GM19193 (cell line): ENCODE data around the gene VTN.
A peak's percentile ranks its signal among the peaks of the same experiment; 100 is the strongest.

ENCODE experiments used
- POLR2A ChIP-seq: IDR thresholded peaks from 4 replicates; pipeline ENCODE4 v1.6.1; 2011; ENCODE audit not compliant: insufficient read depth, insufficient read length; ENCODE audit errors: extremely low read depth

Gene VTN

DNA sequence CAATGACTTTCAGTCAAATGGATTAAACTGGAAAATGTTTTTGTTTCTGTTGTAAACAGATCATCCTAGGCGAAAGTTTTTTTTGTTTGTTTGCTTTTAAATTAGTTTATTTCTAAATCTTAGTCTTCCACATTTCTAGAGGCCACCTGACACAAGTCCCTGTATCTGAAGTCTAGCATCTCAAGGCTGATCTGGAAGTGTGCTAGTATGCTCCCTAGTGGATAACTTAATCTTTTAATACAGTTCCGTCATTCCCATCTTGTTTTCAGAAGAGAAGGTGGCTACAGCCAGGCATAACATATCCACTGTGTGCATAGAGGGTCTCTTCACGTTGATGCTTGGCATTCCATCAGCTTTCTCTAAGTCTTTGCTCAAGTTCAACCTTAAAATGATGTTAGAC is 42.4 kb downstream of the VTN start:
- no peak for TF ChIP-seq POLR2A

DNA sequence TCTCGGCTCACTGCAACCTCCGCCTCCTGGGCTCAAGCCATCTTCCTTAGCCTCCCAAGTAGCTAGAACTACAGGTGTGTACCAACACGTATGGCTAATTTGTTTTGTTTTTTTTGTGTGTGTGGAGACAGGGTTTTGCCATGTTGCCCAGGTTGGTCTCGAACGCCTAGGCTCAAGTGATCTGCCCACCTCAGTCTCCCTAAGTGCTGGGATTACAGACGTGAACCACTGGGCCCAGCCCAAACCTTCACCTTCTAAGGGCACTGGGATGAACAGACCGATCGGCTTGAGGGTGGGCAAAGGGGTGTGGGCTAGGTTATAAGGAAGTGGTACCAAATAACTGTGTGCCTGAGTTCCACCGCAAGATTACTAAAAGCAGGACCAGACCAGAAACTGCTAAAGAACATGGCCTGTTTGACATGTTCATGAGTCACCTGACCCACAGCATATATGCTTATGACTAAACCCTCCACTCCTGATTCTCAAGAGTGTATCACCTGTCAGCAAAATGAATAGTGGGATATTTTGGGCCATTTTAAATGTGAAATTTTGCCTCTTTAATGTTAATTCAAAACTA is 43.0 kb downstream of the VTN start:
- no peak for TF ChIP-seq POLR2A

DNA sequence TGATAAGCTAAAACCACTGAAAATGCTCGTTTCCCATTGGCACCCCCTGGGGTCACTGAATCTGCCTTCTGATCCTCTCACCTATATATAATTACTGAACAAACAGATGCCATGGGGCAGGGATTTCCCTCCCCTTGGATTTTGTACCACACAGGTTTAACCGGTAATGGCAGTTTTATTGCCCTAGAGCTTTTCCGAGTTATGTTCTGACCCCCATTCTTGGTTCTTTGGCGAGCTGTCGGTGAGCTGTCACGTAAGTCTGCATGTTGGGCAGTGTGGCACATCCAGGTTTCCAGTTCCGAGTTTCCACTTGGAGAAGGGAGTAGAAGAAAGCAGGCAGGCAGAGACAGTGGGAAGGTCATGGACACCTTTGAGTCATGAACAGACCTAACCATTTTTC is 44.0 kb downstream of the VTN start:
- TF ChIP-seq POLR2A: no peak

DNA sequence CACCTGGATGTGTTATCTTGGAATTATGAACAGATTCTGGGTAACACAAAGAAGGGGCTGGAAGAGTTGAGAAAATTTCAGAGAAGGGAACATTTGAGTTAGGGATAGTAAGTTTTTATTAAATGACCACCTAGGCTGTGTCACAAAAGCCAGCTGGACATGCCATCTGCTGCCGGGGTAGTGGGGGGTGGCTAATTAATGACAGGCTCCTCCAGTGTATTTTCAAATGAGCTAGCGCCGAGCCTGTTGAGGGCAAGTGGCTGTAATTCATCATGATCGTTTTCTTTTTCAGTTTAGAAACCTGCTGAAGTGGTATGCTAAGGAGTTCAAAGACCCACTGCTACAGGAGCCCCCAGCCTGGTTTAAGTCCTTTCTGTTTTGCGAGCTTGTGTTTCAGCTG is 44.9 kb downstream of the VTN start:
- TF ChIP-seq POLR2A: no peak

DNA sequence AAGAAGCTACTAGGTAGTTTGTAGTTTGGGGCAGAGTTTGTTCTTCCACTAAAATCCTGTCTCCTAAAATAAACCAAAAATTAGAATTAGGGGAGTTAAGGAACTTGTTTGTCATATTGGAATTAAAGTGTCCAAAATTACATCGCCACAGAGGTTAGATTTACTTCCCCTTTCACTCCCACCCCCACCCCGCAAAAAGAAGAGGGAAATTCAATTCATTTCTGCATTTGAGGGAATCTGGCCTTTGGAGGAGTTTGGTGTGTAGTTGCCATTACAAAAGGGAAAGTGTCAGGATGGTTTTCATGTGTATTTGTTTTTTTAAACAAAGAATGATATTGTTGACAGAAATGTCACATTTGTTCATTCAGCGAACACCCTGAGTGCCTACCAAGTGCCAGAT is 45.3 kb downstream of the VTN start:
- TF ChIP-seq POLR2A: no peak

DNA sequence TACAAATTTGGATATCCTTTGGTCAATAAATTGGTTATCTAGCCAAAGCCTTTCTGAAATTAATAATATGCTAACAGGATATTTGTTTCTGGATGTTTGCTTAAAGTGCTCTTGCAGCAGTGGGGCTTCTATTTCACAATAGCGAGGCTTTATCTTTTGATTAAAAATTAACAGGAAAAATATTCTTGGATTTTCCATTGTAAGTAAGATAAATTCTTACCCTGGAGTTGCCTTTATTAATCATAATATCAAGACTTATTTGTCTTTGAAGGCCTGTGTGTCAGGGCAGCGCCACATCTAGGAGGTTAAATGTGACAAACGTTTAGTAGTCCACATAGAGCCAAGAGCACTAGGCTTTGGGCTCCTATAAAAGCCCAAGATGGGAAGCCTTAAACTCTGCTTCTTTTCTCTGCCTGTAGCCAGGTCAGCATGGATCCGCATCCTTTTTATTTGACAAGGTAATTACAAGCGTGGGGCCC is 45.8 kb downstream of the VTN start:
- no peak for TF ChIP-seq POLR2A

DNA sequence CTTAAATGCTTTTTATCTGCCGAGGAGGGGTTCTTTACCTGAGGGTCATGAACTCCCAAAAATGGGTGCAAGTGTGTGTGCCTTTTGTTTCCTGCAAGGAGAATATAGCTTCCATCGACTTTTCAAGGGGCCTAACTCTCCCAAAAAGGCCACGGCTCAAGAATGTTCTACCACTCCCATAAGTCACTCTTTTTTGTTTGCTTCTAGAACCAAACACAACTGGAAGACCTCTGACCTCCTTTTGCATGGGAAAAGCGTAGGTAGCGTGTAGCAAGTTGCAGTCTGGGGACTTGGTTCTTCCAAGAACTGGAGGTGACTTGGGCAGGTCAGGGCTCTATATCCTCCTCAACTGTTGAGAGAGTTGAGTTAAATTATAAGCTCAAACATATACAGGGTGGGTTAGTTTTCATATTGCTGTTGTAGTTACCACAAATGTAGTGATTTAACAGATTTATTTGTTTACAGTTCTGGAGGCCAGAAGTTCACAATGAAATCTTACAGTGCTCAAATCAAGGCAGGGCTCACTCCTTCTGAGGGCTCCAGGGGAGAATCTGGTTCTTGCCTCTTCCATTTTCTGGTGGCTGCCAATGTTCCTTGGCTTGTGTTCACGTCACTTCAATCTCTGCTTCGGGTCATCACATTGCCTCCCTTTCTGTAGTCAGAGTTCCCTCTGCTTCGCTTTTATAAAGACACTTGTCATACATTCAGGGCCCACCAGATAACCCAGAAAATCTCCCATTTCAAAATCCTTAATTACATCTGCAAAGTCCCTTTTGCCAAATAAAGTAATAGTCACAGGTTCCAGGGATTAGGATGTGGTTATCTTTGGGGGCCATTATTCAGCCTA is 49.7 kb downstream of the VTN start:
- no peak for TF ChIP-seq POLR2A

DNA sequence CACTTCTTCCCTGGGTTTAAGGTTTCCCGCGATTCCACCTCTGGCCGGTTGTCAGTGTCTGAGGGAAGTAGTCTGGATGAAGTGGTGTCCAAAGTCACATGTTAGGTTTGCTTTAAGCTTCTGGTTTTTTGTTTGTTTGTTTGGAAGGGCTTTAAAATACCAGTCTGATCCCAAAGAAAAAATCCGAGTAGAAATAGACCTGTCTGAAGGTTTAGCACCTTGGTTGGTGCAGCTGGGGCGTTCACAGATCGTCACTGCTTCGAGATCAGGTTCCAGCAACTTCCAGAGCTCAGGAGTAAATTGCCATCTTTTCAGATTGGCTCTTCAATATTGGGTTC is 50.5 kb downstream of the VTN start:
- no peak for TF ChIP-seq POLR2A

DNA sequence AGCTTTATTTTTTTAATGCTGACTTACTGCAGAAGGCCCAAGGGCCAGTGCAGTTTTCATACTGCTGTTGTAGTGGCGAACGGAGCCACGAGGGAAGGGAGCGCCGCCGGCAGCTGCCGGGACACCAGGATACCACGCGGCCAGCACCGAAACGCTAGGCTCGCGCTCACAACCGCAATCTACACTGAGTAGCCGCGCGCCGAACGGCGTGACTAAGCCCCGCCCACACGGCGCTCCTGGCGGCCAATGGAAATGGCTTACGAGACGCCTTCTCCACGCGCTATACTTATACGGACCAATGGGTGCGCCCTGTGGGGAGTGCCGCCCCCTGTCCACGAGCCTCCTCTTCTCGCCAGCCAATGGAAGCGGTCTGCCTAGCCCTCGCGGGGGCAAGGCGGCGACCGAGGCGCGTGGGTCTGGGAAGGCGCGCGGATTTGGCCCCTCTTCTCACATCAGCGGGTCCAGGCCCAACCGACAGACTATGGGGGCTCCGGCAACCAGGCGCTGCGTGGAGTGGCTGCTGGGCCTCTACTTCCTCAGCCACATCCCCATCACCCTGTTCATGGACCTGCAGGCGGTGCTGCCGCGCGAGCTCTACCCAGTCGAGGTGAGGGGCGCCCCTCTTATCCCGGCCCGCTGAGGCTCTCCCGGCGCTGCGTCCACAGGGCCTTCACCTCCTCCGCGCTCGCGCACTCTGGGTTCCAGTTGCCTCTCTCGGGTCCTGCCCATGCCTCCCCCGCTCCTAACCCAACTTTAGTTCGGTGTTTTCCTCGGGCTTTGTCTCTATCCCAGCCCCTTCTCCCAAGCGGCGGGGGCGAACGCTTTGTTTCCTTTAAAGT is 51.1 kb downstream of the VTN start, which contains the start of gene TMEM97:
Gene TMEM97 (plus strand): TSS at position 442 of the 839 bp plus-strand sequence. CDS start 40 bp downstream, at position 482.
- peak; percentile 57 for TF ChIP-seq POLR2A

DNA sequence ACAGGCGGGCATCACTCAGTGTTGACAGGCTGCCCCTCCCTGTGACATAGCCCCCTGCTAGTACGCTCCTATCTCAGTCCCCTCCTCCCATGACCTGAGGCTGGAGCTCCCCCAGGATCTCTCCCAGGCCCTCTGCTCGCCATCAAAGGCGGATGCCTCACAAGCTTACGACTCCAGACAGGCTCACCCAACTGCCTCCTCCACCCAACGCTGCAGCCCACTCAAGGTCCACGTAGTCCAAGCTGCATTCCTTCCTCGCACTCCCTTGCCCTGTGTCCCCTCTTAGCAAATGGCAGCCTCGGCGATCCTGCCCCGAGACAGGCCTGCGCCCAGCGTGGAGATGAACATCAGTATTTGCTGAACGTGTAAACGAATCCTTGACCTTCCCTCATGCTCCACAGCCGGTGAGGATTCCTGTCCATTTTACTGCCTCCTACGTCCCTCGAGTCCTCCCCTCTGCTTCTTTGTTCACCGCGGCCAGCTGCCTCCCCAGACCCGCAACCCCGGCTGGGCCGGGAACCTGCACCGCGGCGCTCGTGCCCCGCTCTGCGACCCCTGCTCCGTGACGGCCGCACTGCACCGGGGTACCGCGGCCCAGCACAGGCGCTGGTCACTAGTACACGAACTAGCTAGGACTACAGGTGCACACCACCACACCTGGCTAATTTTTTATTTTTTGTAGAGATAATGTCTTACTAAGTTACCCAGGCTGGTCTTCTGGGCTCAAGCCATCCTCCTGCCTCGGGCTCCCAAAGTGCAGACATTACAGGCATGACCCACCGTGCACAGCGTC is 51.9 kb downstream of the VTN start:
- TF ChIP-seq POLR2A: no peak
